AG04450 (cell line): ENCODE results near the gene BIRC6. TPM values are rescaled to one million over a fixed set of nuclear protein-coding genes. Genes with fewer than 3 reads are reported as not detected.

Experiments used
- CTCF ChIA-PET: fragments of 300-600, 350-600 bp; formaldehyde crosslinking; extraction: SDS; loops from one replicate; lab custom pipeline; 2022; ENCODE audit warnings: antibody characterized with exemption, inconsistent platforms; lab: Charles Lee
- POLR2A ChIA-PET: fragments of 350-600 bp; formaldehyde crosslinking; extraction: SDS; loops from one replicate; lab custom pipeline; 2021; ENCODE audit warnings: antibody characterized with exemption, inconsistent platforms; lab: Yijun Ruan, JAX
- DNase-seq: peaks from one replicate; pipeline ENCODE4 v3.0.0-alpha.2; 2011; ENCODE audit warnings: low read depth, low spot score
- H3K27ac ChIP-seq: one replicate; pipeline ENCODE4 v1.5.1; 2012; ENCODE audit warnings: low read depth, low read length, control low read depth
- H3K27me3 ChIP-seq: one replicate; pipeline ENCODE4 v1.6.0; 2012; ENCODE audit warnings: low read length; ENCODE audit not compliant: control insufficient read depth, insufficient read depth
- H3K4me3 ChIP-seq: 2 replicates; pipeline ENCODE4 v1.5.1; 2011; ENCODE audit warnings: mild to moderate bottlenecking, low read depth, low read length, control low read depth
- H3K9me3 ChIP-seq: 2 replicates; pipeline ENCODE4 v1.5.1; 2012; ENCODE audit warnings: low read length; ENCODE audit not compliant: control insufficient read depth, insufficient read depth
- polyA plus RNA-seq: library from polyadenylated mRNA; depleted of rRNA; stranded (reverse); fragments of >200 nt; gene quantifications from 2 replicates; pipeline ENCODE4 v1.2.3, GENCODE V29; 2011
- TF ChIP-seq, protein P1 (sequence below): IDR thresholded peaks from 2 replicates; pipeline ENCODE4 v1.5.1; 2011; ENCODE audit warnings: low read depth, low read length, control low read depth, inconsistent platforms

BIRC6 gene
- polyA plus RNA-seq, 1 experiment: 86.3 TPM

DNA sequence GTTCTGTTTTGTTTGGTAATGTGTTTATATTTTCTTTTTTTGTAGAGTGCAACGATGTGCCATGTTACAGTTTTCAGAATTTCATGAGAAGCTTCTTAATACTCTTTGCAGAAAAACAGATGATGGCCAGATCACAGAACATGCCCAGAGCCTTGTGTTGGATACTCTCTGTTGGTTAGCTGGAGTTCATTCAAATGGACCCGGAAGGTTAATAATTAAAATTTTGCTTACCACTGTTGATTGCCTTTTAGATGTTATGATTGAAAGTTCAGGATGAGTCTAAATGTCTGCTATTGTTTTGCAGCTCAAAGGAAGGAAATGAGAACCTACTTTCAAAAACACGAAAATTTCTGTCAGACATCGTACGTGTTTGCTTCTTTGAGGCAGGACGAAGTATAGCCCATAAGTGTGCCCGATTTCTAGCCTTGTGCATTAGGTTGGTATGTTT, 85.2 kb downstream of the BIRC6 start:
- no peaks in the 10 kb centered on the region for H3K9me3 ChIP-seq
- H3K4me3 ChIP-seq: no peak overlapping the region
- TF ChIP-seq, protein P1, sequence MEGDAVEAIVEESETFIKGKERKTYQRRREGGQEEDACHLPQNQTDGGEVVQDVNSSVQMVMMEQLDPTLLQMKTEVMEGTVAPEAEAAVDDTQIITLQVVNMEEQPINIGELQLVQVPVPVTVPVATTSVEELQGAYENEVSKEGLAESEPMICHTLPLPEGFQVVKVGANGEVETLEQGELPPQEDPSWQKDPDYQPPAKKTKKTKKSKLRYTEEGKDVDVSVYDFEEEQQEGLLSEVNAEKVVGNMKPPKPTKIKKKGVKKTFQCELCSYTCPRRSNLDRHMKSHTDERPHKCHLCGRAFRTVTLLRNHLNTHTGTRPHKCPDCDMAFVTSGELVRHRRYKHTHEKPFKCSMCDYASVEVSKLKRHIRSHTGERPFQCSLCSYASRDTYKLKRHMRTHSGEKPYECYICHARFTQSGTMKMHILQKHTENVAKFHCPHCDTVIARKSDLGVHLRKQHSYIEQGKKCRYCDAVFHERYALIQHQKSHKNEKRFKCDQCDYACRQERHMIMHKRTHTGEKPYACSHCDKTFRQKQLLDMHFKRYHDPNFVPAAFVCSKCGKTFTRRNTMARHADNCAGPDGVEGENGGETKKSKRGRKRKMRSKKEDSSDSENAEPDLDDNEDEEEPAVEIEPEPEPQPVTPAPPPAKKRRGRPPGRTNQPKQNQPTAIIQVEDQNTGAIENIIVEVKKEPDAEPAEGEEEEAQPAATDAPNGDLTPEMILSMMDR: no peak
- ChIA-PET POLR2A (no interaction called here), CTCF (no interaction called here)
- no peak for DNase-seq
- no peak overlapping the region for H3K27ac ChIP-seq
- H3K27me3 ChIP-seq: no peaks in the 10 kb centered on the region

DNA sequence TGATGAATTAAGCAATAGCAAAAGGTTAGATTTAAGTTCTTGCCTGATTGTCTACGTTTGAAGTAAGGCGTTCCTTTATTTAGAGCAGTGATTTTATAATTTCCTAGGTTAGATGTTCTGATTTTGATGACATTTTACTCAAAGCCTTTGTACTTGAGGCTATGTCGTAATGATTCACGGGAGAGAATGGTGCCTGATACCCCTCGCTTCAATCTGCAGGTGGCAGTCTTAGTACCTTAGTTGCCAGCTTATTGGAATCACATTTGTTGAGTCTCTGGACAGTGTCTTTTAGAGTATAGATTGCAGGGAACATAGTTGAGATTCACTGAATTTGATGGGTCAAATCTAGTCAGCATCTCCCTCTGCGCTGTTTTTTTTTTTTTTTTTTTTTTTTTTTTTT, 89.5 kb downstream of the BIRC6 start:
- Histone ChIP-seq H3K4me3 (no peak overlapping the region), H3K27ac (no peak overlapping the region), H3K27me3 (no peaks in the 10 kb centered on the region), H3K9me3 (no peaks in the 10 kb centered on the region)
- ChIA-PET POLR2A (no interaction called here), CTCF (no interaction called here)
- DNase-seq: no peak
- TF ChIP-seq, protein P1: no peak

GRCh38 chr2:32450851-32451250, 94.0 kb downstream of the BIRC6 start:
- Histone ChIP-seq H3K27me3 (no peaks in the 10 kb centered on the region), H3K27ac (no peak overlapping the region), H3K9me3 (no peaks in the 10 kb centered on the region), H3K4me3 (no peak overlapping the region)
- ChIA-PET CTCF (no interaction called here), POLR2A (no interaction called here)
- no peak for DNase-seq
- TF ChIP-seq, protein P1: no peak

- no peak for DNase-seq
- H3K27me3 ChIP-seq: no peaks in the 10 kb centered on the region
- no peak overlapping the region for H3K27ac ChIP-seq
- CTCF ChIA-PET: no interaction called here
- POLR2A ChIA-PET: no interaction called here
- TF ChIP-seq, protein P1: no peak
- no peak overlapping the region for H3K4me3 ChIP-seq
- no peaks in the 10 kb centered on the region for H3K9me3 ChIP-seq
These were observed 95.7 kb downstream of the BIRC6 start for GRCh38 chr2:32452338-32453064.

DNA sequence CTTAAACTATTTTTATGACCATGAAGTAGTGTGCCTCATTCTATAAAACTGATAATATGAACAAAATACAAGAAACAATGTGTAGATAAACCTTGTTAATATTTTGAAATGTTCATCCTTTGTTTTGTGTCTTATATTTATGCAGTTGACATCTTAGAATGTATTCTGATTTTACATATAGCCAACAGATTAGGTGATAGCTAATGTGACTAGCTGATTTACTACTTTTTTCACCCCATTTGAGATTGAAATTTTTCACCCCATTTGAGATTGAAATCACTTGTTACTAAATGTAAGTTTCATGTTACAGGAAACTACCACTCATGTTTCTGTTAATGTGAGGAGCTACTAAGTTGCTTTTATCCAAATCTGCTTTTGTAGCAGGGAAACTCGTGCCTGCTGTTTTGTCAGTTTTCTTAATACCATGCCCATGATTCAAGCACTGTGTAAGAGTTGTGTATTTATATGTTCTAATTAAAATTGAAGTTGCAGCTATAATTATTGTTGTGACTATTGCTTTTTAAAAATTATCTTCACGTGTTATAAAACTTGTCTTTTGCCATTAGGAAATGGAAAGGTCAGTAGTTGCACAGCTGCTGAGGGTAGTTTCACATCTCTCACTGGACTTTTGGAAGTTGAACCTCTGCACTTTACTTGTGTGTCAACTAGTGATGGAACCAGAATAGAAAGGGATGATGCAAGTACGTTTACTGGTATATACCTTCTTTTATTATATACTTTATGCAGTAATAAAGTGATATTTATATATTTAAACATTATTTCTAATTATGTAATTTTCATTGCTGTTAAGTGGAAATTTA, 96.6 kb downstream of the BIRC6 start:
- H3K4me3 ChIP-seq: no peak overlapping the region
- POLR2A ChIA-PET: no interaction called here
- no peak for DNase-seq
- CTCF ChIA-PET: no interaction called here
- no peaks in the 10 kb centered on the region for H3K9me3 ChIP-seq
- H3K27ac ChIP-seq: no peak overlapping the region
- H3K27me3 ChIP-seq: no peaks in the 10 kb centered on the region
- TF ChIP-seq, protein P1: no peak
